ENCODE data around the gene TMPRSS3.

The TMPRSS3 gene

DNA sequence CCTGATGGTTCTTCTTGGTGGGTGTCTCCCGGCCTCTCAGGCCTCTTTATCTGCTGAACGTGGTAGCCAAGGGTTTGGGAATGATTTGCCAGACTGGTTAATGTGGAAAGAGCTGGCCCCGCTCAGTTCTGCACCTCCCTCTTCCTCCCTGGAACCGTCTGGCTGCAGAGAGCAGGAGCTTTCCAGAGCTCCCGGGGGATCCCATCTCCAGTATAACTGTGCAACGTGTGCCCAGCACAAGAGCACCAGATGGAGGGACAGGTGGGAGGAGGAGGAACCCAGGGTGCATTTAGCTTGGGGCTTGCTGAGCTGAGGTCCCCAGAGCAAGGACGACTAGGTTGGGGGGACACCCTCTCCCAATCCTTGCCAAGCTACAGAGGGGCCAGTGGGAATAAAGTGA is 34.6 kb downstream of the TMPRSS3 start:
- no peak overlapping the region for H3K27ac ChIP-seq (ENCODE audit: low read depth, low read length)
- no peak overlapping the region for H3K9ac ChIP-seq (ENCODE audit: low read depth, low read length)
- H3K36me3 ChIP-seq (ENCODE audit: control insufficient read depth, insufficient read depth, low read length): no peaks in the 10 kb centered on the region
- peaks cover 7% of the 10 kb centered on the region; the same call in 1 of the 2 replicates for H3K9me3 ChIP-seq (ENCODE audit: control insufficient read depth, insufficient read depth, low read length)
- no peaks in the 10 kb centered on the region for H3K4me1 ChIP-seq (ENCODE audit: control insufficient read depth, insufficient read depth, low read length)
- no peak overlapping the region for H3K4me3 ChIP-seq (ENCODE audit: low read depth, low read length)
- no peaks in the 10 kb centered on the region for H3K27me3 ChIP-seq (ENCODE audit: control insufficient read depth, insufficient read depth, low read length)

DNA sequence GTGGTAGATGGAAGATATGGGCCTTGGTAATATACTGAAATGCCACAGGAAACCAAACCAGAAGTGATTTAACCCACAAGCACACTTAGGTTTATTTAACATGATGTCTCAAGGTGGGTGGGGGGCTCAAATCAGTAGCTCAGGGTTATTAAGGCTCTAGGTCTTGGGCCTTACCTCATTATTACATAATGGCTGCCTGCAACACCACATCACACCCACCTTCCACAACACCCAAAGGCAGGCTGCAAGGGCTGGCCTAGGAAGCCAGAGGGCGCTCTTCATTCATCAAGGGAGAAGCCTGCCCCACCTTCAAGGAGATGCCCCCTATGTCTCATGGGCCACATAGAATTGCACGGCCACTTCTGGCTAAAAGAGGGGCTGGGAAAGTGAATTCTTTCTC is 35.5 kb downstream of the TMPRSS3 start:
- no peak overlapping the region for H3K9ac ChIP-seq (ENCODE audit: low read depth, low read length)
- H3K27me3 ChIP-seq (ENCODE audit: control insufficient read depth, insufficient read depth, low read length): no peaks in the 10 kb centered on the region
- no peaks in the 10 kb centered on the region for H3K4me1 ChIP-seq (ENCODE audit: control insufficient read depth, insufficient read depth, low read length)
- no peak overlapping the region for H3K27ac ChIP-seq (ENCODE audit: low read depth, low read length)
- H3K36me3 ChIP-seq (ENCODE audit: control insufficient read depth, insufficient read depth, low read length): no peaks in the 10 kb centered on the region
- H3K9me3 ChIP-seq (ENCODE audit: control insufficient read depth, insufficient read depth, low read length): peaks cover 7% of the 10 kb centered on the region; the same call in 1 of the 2 replicates
- no peak overlapping the region for H3K4me3 ChIP-seq (ENCODE audit: low read depth, low read length)

- Histone ChIP-seq H3K36me3 (ENCODE audit: control insufficient read depth, insufficient read depth, low read length) (no peaks in the 10 kb centered on the region), H3K4me1 (ENCODE audit: control insufficient read depth, insufficient read depth, low read length) (no peaks in the 10 kb centered on the region), H3K4me3 (ENCODE audit: low read depth, low read length) (no peak overlapping the region), H3K27ac (ENCODE audit: low read depth, low read length) (no peak overlapping the region), H3K27me3 (ENCODE audit: control insufficient read depth, insufficient read depth, low read length) (no peaks in the 10 kb centered on the region), H3K9ac (ENCODE audit: low read depth, low read length) (no peak overlapping the region), H3K9me3 (ENCODE audit: control insufficient read depth, insufficient read depth, low read length) (peaks cover 7% of the 10 kb centered on the region; the same call in 1 of the 2 replicates)
Observed at GRCh38 chr21:42358937-42359336, 36.9 kb downstream of the TMPRSS3 start.

DNA sequence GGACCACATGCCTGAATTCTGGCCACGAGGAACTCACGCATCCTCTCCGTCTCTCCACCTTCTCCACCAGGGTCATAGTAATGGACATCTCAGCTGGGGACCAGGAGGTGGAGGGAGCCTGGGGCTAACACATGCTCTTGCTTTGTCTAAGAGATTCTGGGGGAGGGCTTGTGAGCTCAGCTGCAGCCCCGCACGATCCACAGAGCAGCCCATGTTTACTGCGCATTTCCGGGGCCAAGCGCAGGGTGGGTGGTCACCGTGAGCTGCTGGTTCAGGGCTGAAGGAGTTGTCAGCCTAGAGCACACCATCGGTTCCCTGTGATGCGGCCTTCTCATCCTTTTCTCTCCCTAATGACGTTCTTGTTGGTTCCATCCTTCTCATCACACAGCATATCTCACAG is 37.6 kb downstream of the TMPRSS3 start:
- H3K36me3 ChIP-seq (ENCODE audit: control insufficient read depth, insufficient read depth, low read length): no peaks in the 10 kb centered on the region
- H3K4me1 ChIP-seq (ENCODE audit: control insufficient read depth, insufficient read depth, low read length): no peaks in the 10 kb centered on the region
- H3K27ac ChIP-seq (ENCODE audit: low read depth, low read length): no peak overlapping the region
- no peaks in the 10 kb centered on the region for H3K27me3 ChIP-seq (ENCODE audit: control insufficient read depth, insufficient read depth, low read length)
- H3K9me3 ChIP-seq (ENCODE audit: control insufficient read depth, insufficient read depth, low read length): peaks cover 7% of the 10 kb centered on the region; the same call in 1 of the 2 replicates
- no peak overlapping the region for H3K9ac ChIP-seq (ENCODE audit: low read depth, low read length)
- H3K4me3 ChIP-seq (ENCODE audit: low read depth, low read length): no peak overlapping the region

GRCh38 chr21:42357307-42357706 is 38.5 kb downstream of the TMPRSS3 start:
- peaks cover 7% of the 10 kb centered on the region; the same call in 1 of the 2 replicates for H3K9me3 ChIP-seq (ENCODE audit: control insufficient read depth, insufficient read depth, low read length)
- H3K27ac ChIP-seq (ENCODE audit: low read depth, low read length): no peak overlapping the region
- H3K4me3 ChIP-seq (ENCODE audit: low read depth, low read length): no peak overlapping the region
- H3K27me3 ChIP-seq (ENCODE audit: control insufficient read depth, insufficient read depth, low read length): no peaks in the 10 kb centered on the region
- no peaks in the 10 kb centered on the region for H3K36me3 ChIP-seq (ENCODE audit: control insufficient read depth, insufficient read depth, low read length)
- H3K9ac ChIP-seq (ENCODE audit: low read depth, low read length): no peak overlapping the region
- no peaks in the 10 kb centered on the region for H3K4me1 ChIP-seq (ENCODE audit: control insufficient read depth, insufficient read depth, low read length)

DNA sequence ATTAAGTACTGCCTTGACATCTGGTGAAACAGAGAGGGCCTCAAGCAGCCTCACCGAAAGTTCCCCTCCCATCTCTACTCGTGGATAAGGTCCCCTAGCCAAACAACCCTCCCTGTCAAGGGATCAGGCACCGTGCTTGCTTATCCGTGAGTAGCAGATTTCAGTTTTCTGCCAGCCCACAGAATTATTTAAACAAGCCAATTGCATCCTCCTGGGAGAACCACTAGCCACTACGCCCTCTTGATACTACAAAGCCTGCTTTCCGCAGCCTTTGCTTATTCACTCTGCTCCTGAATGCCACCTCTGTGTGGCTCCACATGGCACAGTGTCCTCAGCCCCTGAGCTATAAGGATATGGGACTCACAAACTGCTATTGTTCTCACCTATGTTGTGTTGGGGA is 39.2 kb downstream of the TMPRSS3 start:
- H3K4me1 ChIP-seq (ENCODE audit: control insufficient read depth, insufficient read depth, low read length): no peaks in the 10 kb centered on the region
- H3K9ac ChIP-seq (ENCODE audit: low read depth, low read length): no peak overlapping the region
- no peaks in the 10 kb centered on the region for H3K27me3 ChIP-seq (ENCODE audit: control insufficient read depth, insufficient read depth, low read length)
- H3K9me3 ChIP-seq (ENCODE audit: control insufficient read depth, insufficient read depth, low read length): peaks cover 7% of the 10 kb centered on the region; the same call in 1 of the 2 replicates
- H3K27ac ChIP-seq (ENCODE audit: low read depth, low read length): no peak overlapping the region
- no peaks in the 10 kb centered on the region for H3K36me3 ChIP-seq (ENCODE audit: control insufficient read depth, insufficient read depth, low read length)
- no peak overlapping the region for H3K4me3 ChIP-seq (ENCODE audit: low read depth, low read length)

DNA sequence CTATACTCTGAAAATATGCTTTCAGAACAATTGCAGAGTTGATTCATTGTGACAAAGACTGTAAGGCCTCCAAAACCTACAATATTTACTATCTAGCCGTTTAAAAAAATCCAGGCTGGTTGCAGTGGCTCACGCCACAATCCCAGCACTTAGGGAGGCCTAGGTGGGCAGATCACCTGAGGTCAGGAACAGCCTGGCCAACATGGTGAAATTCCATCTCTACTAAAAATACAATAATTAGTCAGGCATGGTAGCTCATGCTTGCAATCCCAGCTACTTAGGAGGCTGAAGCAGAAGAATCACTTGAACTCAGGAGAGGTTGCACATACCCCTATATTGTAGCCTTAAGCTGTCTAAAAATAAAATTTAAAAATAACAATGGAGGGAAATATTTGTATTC is 39.8 kb downstream of the TMPRSS3 start:
- Histone ChIP-seq H3K27me3 (ENCODE audit: control insufficient read depth, insufficient read depth, low read length) (no peaks in the 10 kb centered on the region), H3K36me3 (ENCODE audit: control insufficient read depth, insufficient read depth, low read length) (no peaks in the 10 kb centered on the region)

GRCh38 chr21:42353623-42354022 is 42.2 kb downstream of the TMPRSS3 start:
- H3K9me3 ChIP-seq (ENCODE audit: control insufficient read depth, insufficient read depth, low read length): no peaks in the 10 kb centered on the region
- no peak overlapping the region for H3K27ac ChIP-seq (ENCODE audit: low read depth, low read length)
- H3K36me3 ChIP-seq (ENCODE audit: control insufficient read depth, insufficient read depth, low read length): no peaks in the 10 kb centered on the region
- no peak overlapping the region for H3K4me3 ChIP-seq (ENCODE audit: low read depth, low read length)
- H3K27me3 ChIP-seq (ENCODE audit: control insufficient read depth, insufficient read depth, low read length): no peaks in the 10 kb centered on the region
- no peaks in the 10 kb centered on the region for H3K4me1 ChIP-seq (ENCODE audit: control insufficient read depth, insufficient read depth, low read length)
- no peak overlapping the region for H3K9ac ChIP-seq (ENCODE audit: low read depth, low read length)

More for the DNA sequence above, 39.8 kb downstream of the TMPRSS3 start:
- Histone ChIP-seq H3K9ac (ENCODE audit: low read depth, low read length) (no peak overlapping the region), H3K4me3 (ENCODE audit: low read depth, low read length) (no peak overlapping the region), H3K9me3 (ENCODE audit: control insufficient read depth, insufficient read depth, low read length) (peaks cover 7% of the 10 kb centered on the region; the same call in 1 of the 2 replicates), H3K27ac (ENCODE audit: low read depth, low read length) (no peak overlapping the region), H3K4me1 (ENCODE audit: control insufficient read depth, insufficient read depth, low read length) (no peaks in the 10 kb centered on the region)

DNA sequence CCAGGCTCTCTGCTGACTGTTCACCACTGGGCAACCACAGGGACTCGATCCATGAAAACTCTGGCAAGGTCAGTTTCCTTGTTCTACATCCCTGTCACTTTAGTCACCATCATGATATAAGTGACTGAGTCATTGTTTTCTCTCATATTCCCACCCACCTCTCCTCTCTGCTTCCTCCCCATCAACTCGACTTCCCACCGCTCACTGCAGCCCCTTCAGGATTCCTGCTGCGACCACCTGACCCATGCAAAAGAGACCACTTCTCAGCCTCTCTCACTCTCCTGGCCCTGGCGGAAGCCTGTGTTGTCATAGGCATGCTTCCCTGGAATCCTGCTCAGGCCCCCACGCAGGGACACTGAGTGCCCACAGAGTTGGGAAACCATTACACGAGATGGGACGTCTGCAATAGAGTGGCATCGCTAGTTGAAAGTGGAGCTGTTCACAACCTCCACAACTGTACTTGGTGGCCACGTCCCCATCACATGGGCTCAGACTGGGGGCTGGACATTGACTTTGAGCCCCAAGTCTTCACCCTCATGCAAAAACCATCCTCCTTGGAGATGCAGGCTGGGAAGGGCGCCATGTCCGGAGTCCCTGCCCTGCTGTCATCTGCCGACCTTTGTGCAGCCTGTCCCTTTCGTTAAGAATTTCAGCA is 43.3 kb downstream of the TMPRSS3 start:
- Histone ChIP-seq H3K9ac (ENCODE audit: low read depth, low read length) (no peak overlapping the region), H3K27ac (ENCODE audit: low read depth, low read length) (no peak overlapping the region), H3K36me3 (ENCODE audit: control insufficient read depth, insufficient read depth, low read length) (no peaks in the 10 kb centered on the region), H3K9me3 (ENCODE audit: control insufficient read depth, insufficient read depth, low read length) (no peaks in the 10 kb centered on the region), H3K27me3 (ENCODE audit: control insufficient read depth, insufficient read depth, low read length) (no peaks in the 10 kb centered on the region), H3K4me1 (ENCODE audit: control insufficient read depth, insufficient read depth, low read length) (no peaks in the 10 kb centered on the region), H3K4me3 (ENCODE audit: low read depth, low read length) (no peak overlapping the region)

GRCh38 chr21:42351626-42352440 is 44.0 kb downstream of the TMPRSS3 start:
- Histone ChIP-seq H3K9ac (ENCODE audit: low read depth, low read length) (no peak overlapping the region), H3K27me3 (ENCODE audit: control insufficient read depth, insufficient read depth, low read length) (no peaks in the 10 kb centered on the region), H3K4me3 (ENCODE audit: low read depth, low read length) (no peak overlapping the region), H3K4me1 (ENCODE audit: control insufficient read depth, insufficient read depth, low read length) (no peaks in the 10 kb centered on the region), H3K36me3 (ENCODE audit: control insufficient read depth, insufficient read depth, low read length) (no peaks in the 10 kb centered on the region), H3K9me3 (ENCODE audit: control insufficient read depth, insufficient read depth, low read length) (no peaks in the 10 kb centered on the region), H3K27ac (ENCODE audit: low read depth, low read length) (no peak overlapping the region)

DNA sequence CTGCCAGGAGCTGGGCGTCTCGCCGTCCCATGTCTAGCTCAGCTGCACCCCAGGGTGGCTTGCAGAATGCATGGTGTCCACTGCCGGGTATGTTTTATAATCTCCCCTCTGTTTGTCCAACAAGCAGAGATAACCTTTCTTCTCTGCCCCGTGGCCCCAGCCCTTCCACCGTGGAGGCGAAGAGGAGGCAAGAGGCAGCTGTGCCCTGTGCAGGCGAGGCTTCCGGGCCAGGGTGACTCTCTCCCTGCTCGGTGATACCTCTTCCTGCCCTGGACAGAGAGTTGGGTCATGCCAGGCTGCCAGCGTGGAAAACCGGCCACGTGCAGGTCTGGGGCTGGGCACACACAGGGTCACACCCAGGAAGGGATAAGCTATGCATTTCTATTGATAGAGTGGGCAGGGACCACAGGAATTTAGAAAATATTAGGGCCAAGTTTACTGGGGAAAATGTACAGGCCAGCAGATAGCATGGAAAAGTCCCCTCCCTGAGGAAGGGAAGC is 44.9 kb downstream of the TMPRSS3 start, which contains the start of gene TFF2:
Gene TFF2, minus strand, starts transcription at position 68 of the 500 bp plus-strand sequence. Its CDS starts 37 bp downstream, at position 31.
- H3K9me3 ChIP-seq (ENCODE audit: control insufficient read depth, insufficient read depth, low read length): no peaks in the 10 kb centered on the region
- H3K27me3 ChIP-seq (ENCODE audit: control insufficient read depth, insufficient read depth, low read length): no peaks in the 10 kb centered on the region
- no peaks in the 10 kb centered on the region for H3K4me1 ChIP-seq (ENCODE audit: control insufficient read depth, insufficient read depth, low read length)
- H3K36me3 ChIP-seq (ENCODE audit: control insufficient read depth, insufficient read depth, low read length): no peaks in the 10 kb centered on the region
- no peak within 1 kb of the TSS for H3K9ac ChIP-seq (ENCODE audit: low read depth, low read length)
- H3K4me3 ChIP-seq (ENCODE audit: low read depth, low read length): no peak within 1 kb of the TSS
- no peak within 1 kb of the TSS for H3K27ac ChIP-seq (ENCODE audit: low read depth, low read length)

Data from HUES48 (cell line).